Parathyroid adenoma (tissue), 2 donors: Measurements from ENCODE around the gene CTNND2.

Experiments used
- H2AFZ ChIP-seq: fragments of 300-600 bp; sonication (generic); one replicate; pipeline ENCODE4 v1.7.0; 2017; ENCODE audit warnings: antibody characterized with exemption, mild to moderate bottlenecking
- H3K27ac ChIP-seq: fragments of 300-600 bp; sonication (generic); one replicate; pipeline ENCODE4 v1.7.0; 2017
- H3K27me3 ChIP-seq: fragments of 300-600 bp; sonication (generic); one replicate; pipeline ENCODE4 v1.7.0; 2017; ENCODE audit warnings: low read length; ENCODE audit not compliant: control insufficient read depth, insufficient read depth
- H3K36me3 ChIP-seq: fragments of 300-600 bp; sonication (generic); one replicate; pipeline ENCODE4 v1.7.0; 2017; ENCODE audit warnings: low read length; ENCODE audit not compliant: control insufficient read depth, insufficient read depth
- H3K4me1 ChIP-seq: fragments of 300-600 bp; sonication (generic); one replicate; pipeline ENCODE4 v1.7.0; 2017; ENCODE audit warnings: control low read depth
- H3K4me2 ChIP-seq: fragments of 300-600 bp; sonication (generic); one replicate; pipeline ENCODE4 v1.7.0; 2017; ENCODE audit warnings: low read length
- H3K4me3 ChIP-seq: fragments of 300-600 bp; sonication (generic); one replicate; pipeline ENCODE4 v1.7.0; 2017; ENCODE audit warnings: low read depth, low read length
- H3K79me2 ChIP-seq: fragments of 300-600 bp; sonication (generic); one replicate; pipeline ENCODE4 v1.7.0; 2017; ENCODE audit warnings: control low read depth
- H3K9ac ChIP-seq: fragments of 300-600 bp; sonication (generic); one replicate; pipeline ENCODE4 v1.7.0; 2017; ENCODE audit warnings: mild to moderate bottlenecking
- H3K9me3 ChIP-seq: fragments of 300-600 bp; sonication (generic); one replicate; pipeline ENCODE4 v1.7.0; 2017; ENCODE audit warnings: low read length; ENCODE audit not compliant: control insufficient read depth
- CTCF ChIP-seq: fragments of 300-600 bp; sonication (generic); IDR thresholded peaks from one replicate; pipeline ENCODE4 v1.7.0; 2017; ENCODE audit warnings: antibody characterized with exemption, mild to moderate bottlenecking
- donor health status: primary hyperparathyroidism.

The CTNND2 gene

GRCh38 chr5:11110128-11110527 lies 794.1 kb downstream of the CTNND2 start:
- H3K4me3 ChIP-seq: no peak overlapping the region
- H3K9ac ChIP-seq: no peak overlapping the region
- peaks cover 4% of the 10 kb centered on the region for H3K4me1 ChIP-seq
- no peaks in the 10 kb centered on the region for H3K27me3 ChIP-seq
- H2AFZ ChIP-seq: no peak overlapping the region
- H3K27ac ChIP-seq: no peak overlapping the region
- H3K36me3 ChIP-seq: no peaks in the 10 kb centered on the region
- no peak for TF ChIP-seq CTCF
- H3K9me3 ChIP-seq: no peaks in the 10 kb centered on the region
- H3K4me2 ChIP-seq: no peak overlapping the region
- H3K79me2 ChIP-seq: no peaks in the 10 kb centered on the region

DNA sequence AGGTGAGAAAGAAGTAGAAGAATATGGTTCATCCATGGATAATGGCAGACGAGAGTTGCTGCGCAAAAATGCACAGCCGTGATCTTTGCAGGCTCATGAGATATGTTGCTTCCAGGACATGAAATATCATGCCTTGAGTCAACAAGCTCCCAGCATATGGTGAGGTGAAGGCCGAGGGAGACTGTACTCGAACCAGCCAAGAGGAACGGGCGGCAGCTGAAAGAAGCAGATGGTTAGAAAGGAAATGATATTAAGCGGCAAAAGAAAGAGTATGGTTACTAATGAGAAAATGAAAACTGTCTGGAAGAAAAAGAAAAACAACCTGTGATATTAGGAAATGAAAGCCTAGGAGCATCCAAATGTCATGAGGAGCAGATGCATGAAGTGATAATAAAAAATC lies 798.5 kb downstream of the CTNND2 start:
- no peak overlapping the region for H3K4me3 ChIP-seq

DNA sequence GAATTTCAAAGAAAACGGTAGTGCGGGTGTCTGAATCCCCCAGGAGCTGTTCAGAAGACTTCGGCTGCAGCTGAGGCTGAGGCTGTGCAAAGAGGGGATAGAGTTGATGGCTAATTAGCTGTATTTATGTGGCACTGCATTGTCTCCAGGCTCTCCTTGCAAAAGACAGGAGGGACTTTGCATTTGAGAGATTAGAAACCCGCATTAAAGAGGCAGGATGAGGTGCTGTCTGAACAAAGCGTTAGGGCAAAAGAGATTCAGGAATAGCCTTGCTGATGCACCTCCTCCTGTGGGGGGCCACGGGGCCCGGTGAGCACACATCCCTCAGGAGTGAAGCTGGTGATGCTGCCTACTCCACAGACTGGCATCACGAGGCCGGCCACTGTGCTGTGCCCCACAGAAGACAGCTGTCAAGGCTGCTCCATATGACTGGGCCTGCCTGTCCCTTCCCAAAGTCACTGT lies 799.6 kb downstream of the CTNND2 start:
- Histone ChIP-seq H3K27ac (no peak overlapping the region), H2AFZ (no peak overlapping the region), H3K4me1 (no peaks in the 10 kb centered on the region), H3K4me3 (no peak overlapping the region), H3K9ac (no peak overlapping the region), H3K27me3 (no peaks in the 10 kb centered on the region), H3K36me3 (no peaks in the 10 kb centered on the region), H3K9me3 (no peaks in the 10 kb centered on the region), H3K79me2 (no peaks in the 10 kb centered on the region), H3K4me2 (no peak overlapping the region)
- no peak for TF ChIP-seq CTCF

More for the DNA sequence above, 798.5 kb downstream of the CTNND2 start:
- Histone ChIP-seq H3K4me1 (no peaks in the 10 kb centered on the region), H3K4me2 (no peak overlapping the region), H3K9me3 (no peaks in the 10 kb centered on the region), H3K36me3 (no peaks in the 10 kb centered on the region), H3K79me2 (no peaks in the 10 kb centered on the region), H2AFZ (no peak overlapping the region), H3K9ac (no peak overlapping the region), H3K27me3 (no peaks in the 10 kb centered on the region), H3K27ac (no peak overlapping the region)
- TF ChIP-seq CTCF: no peak

DNA sequence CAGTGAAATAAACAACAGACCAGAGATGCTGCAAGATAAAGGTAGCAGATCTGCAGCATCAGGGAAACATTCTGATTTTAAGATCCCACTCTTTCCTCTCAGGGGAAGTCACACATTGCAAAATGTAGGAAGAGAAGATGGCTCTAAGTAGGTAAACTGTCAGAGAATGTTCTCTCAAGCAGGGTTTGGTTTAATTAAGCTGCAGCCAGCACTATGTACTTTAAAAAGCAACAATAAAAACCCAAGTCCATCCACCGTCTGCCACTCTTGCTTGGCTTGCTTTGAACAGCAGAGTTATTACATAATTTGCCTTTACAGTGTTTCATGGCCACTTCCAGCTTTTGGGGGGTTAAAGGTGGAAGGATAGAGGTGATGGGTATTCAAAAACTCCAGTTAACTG lies 800.0 kb downstream of the CTNND2 start:
- Histone ChIP-seq H3K27ac (no peak overlapping the region), H2AFZ (no peak overlapping the region), H3K9me3 (no peaks in the 10 kb centered on the region), H3K4me3 (no peak overlapping the region), H3K79me2 (no peaks in the 10 kb centered on the region), H3K4me2 (no peak overlapping the region), H3K27me3 (no peaks in the 10 kb centered on the region), H3K9ac (no peak overlapping the region), H3K36me3 (no peaks in the 10 kb centered on the region), H3K4me1 (no peaks in the 10 kb centered on the region)
- no peak for TF ChIP-seq CTCF

GRCh38 chr5:11084111-11084510 lies 820.1 kb downstream of the CTNND2 start:
- Histone ChIP-seq H3K27me3 (no peaks in the 10 kb centered on the region), H3K9ac (no peak overlapping the region), H3K36me3 (no peaks in the 10 kb centered on the region), H3K4me1 (no peaks in the 10 kb centered on the region), H3K4me3 (no peak overlapping the region), H3K27ac (no peak overlapping the region), H3K9me3 (no peaks in the 10 kb centered on the region), H3K79me2 (no peaks in the 10 kb centered on the region), H3K4me2 (no peak overlapping the region), H2AFZ (no peak overlapping the region)
- no peak for TF ChIP-seq CTCF
